ENCODE results near the gene TSPOAP1. TPM values are rescaled to one million over a fixed set of nuclear protein-coding genes. Genes with fewer than 3 reads are reported as not detected.

The TSPOAP1 gene
- polyA plus RNA-seq, 2 of the 4 experiments (the other 2 are of a cell fraction), result not detected

GRCh38 chr17:58309918-58310259 lies 18.7 kb downstream of the TSPOAP1 start:
- TF ChIP-seq EHMT2 (IDR thresholded peaks at IDR 0.05; ENCODE audit: low read depth) (no peak), CBX2 (IDR thresholded peaks at IDR 0.05; ENCODE audit: borderline replicate concordance, low read depth) (no peak), FOXS1 (CRISPR knock-in tag; IDR thresholded peaks at IDR 0.05) (no peak), MAZ (IDR thresholded peaks at IDR 0.05; ENCODE audit: borderline replicate concordance, low read depth, low read length) (no peak), CBX8 (IDR thresholded peaks at IDR 0.05) (no peak), HDAC2 (IDR thresholded peaks at IDR 0.05) (no peak), MAX (IDR thresholded peaks at IDR 0.05) (no peak)
- no peak for DNase-seq (ENCODE audit: low read depth in 1 of 2, low spot score in 1 of 2)
- 58% methylated on average over 5 of the region's 5 CpGs for WGBS (ENCODE audit: missing lambda C conversion rate)
- H3K4me3 ChIP-seq, result no peak overlapping the region
- H3K4me2 ChIP-seq, result no peak overlapping the region
- no peak for ATAC-seq
- no peak for FAIRE-seq
- no peaks in the 10 kb centered on the region for H3K9me3 ChIP-seq
- POLR2A ChIA-PET, result interaction anchor here (1.4 kb wide), 1 partner anchor 42 kb away, joined by 3 read pairs; the partner anchor contains the start of gene SUPT4H1
- H3K4me1 ChIP-seq, result no peaks in the 10 kb centered on the region
- H3K27ac ChIP-seq, result no peak overlapping the region
- CTCF ChIA-PET, result interaction anchor here (0.7 to 19.5 kb wide), 5 partner anchors 36 to 140 kb away, joined by 3 to 315 read pairs (median 4); partner anchors contain the start of gene RNF43

- WGBS (ENCODE audit: missing lambda C conversion rate), result 65% methylated on average over 20 of the region's 21 CpGs
- Histone ChIP-seq H3K4me3 (no peak overlapping the region), H3K4me2 (no peak overlapping the region), H3K4me1 (no peaks in the 10 kb centered on the region), H3K9me3 (no peaks in the 10 kb centered on the region), H3K27ac (no peak overlapping the region)
- ChIA-PET CTCF (interaction anchor here (0.9 to 19.5 kb wide), 8 partner anchors 8 to 140 kb away, joined by 3 to 315 read pairs (median 5); partner anchors contain the start of genes RNF43 and SUPT4H1), POLR2A (no interaction called here)
- ATAC-seq (no peak), DNase-seq (ENCODE audit: low read depth in 1 of 2, low spot score in 1 of 2) (no peak), FAIRE-seq (no peak)
- no peak for TF ChIP-seq RFX5 (IDR thresholded peaks at IDR 0.05)
- TF ChIP-seq KDM1A (IDR thresholded peaks at IDR 0.05; ENCODE audit: low read depth), result no peak
- TF ChIP-seq NFE2L2 (conservative IDR thresholded peaks at IDR 0.05; ENCODE audit: low read length), result no peak
- TF ChIP-seq ESRRA (IDR thresholded peaks at IDR 0.05; ENCODE audit: borderline replicate concordance, low read length), result no peak
These were observed 19.3 kb downstream of the TSPOAP1 start for GRCh38 chr17:58308985-58309917.

GRCh38 chr17:58308173-58308984 lies 20.2 kb downstream of the TSPOAP1 start:
- no peak for FAIRE-seq
- Histone ChIP-seq H3K4me2 (no peak overlapping the region), H3K27ac (no peak overlapping the region), H3K4me3 (no peak overlapping the region), H3K4me1 (no peaks in the 10 kb centered on the region), H3K9me3 (no peaks in the 10 kb centered on the region)
- peak; percentile 35 to 46 for DNase-seq (ENCODE audit: low read depth in 1 of 2, low spot score in 1 of 2)
- ATAC-seq, result peak; percentile 36 to 83; a peak in 4 of 6 replicates
- TF ChIP-seq CTCF (IDR thresholded peaks at IDR 0.05) (peak; percentile 39), SMC3 (IDR thresholded peaks at IDR 0.05) (peak; percentile 51; the same call in 2 of the 3 replicates), MYC (IDR thresholded peaks at IDR 0.05; ENCODE audit: borderline replicate concordance, low read length) (no peak), HMGXB4 (CRISPR knock-in tag; IDR thresholded peaks at IDR 0.05; ENCODE audit: borderline replicate concordance) (no peak), RAD21 (conservative IDR thresholded peaks at IDR 0.05 in 1 of 2, IDR thresholded peaks at IDR 0.05 in 1 of 2) (peak; percentile 32 to 33; a peak in 2 of 5 replicates)
- ChIA-PET POLR2A (interaction anchor here (1.0 kb wide), 1 partner anchor 44 kb away, joined by 4 read pairs; the partner anchor contains the start of gene SUPT4H1), CTCF (interaction anchor here (0.9 to 19.5 kb wide), 13 partner anchors 9 to 141 kb away, joined by 3 to 315 read pairs (median 5); partner anchors contain the start of genes RNF43 and SUPT4H1)
- 57% methylated on average over 31 of the region's 32 CpGs for WGBS (ENCODE audit: missing lambda C conversion rate)
